HL-60 (cell line): ENCODE measurements around the gene EMC8.

Experiments
- DNase-seq, 2 experiments: peaks; one replicate each; pipeline ENCODE4 v3.0.0-alpha.2; 2010 to 2020; ENCODE audit warnings: low read depth in 1 of 2, low spot score in 1 of 2
- H3K27ac ChIP-seq: fragments of 250-450 bp; sonication (Bioruptor Pico); replicated peaks from 2 replicates; pipeline ENCODE4 v1.5.1; 2020; ENCODE audit warnings: mild to moderate bottlenecking, moderate library complexity
- H3K27me3 ChIP-seq: fragments of 250-450 bp; sonication (Bioruptor Pico); 2 replicates; pipeline ENCODE4 v1.5.1; 2021; ENCODE audit warnings: mild to moderate bottlenecking, moderate library complexity; ENCODE audit not compliant: insufficient read depth, poor library complexity, severe bottlenecking
- H3K4me3 ChIP-seq: replicated peaks from 2 replicates; pipeline ENCODE4 v1.5.1; 2011; ENCODE audit warnings: mild to moderate bottlenecking, control low read depth, low read length; ENCODE audit not compliant: insufficient read depth
- CTCF ChIP-seq: IDR thresholded peaks from one replicate; pipeline ENCODE4 v1.5.1; 2011; ENCODE audit warnings: low read length, control low read depth, inconsistent platforms; ENCODE audit not compliant: insufficient read depth
- GABPA ChIP-seq: IDR thresholded peaks from 2 replicates; pipeline ENCODE4 v1.6.1; 2012; ENCODE audit warnings: low read depth
- POLR2AphosphoS5 ChIP-seq: IDR thresholded peaks from 2 replicates; pipeline ENCODE4 v1.6.1; 2012; ENCODE audit warnings: low read depth
- REST ChIP-seq: IDR thresholded peaks from 2 replicates; pipeline ENCODE4 v1.6.1; 2012; ENCODE audit warnings: low read depth; ENCODE audit not compliant: insufficient replicate concordance
- SPI1 ChIP-seq: IDR thresholded peaks from 2 replicates; pipeline ENCODE4 v1.6.1; 2012; ENCODE audit warnings: low read depth, mild to moderate bottlenecking, borderline replicate concordance

EMC8 gene

GRCh38 chr16:85798283-85798776, 1.0 kb downstream of the EMC8 start:
- TF ChIP-seq REST, result no peak
- no peak for TF ChIP-seq GABPA
- no peak for TF ChIP-seq SPI1
- no peak for TF ChIP-seq POLR2AphosphoS5
- no peak for TF ChIP-seq CTCF
- Histone ChIP-seq H3K4me3 (peak overlapping the region; percentile 84), H3K27ac (peak overlapping the region; percentile 92), H3K27me3 (no peaks in the 10 kb centered on the region)
- no peak for DNase-seq

GRCh38 chr16:85796599-85796998, 2.7 kb downstream of the EMC8 start:
- DNase-seq, result no peak
- no peak for TF ChIP-seq SPI1
- TF ChIP-seq CTCF, result no peak
- TF ChIP-seq GABPA, result no peak
- TF ChIP-seq REST, result no peak
- no peak for TF ChIP-seq POLR2AphosphoS5
- Histone ChIP-seq H3K27ac (no peak overlapping the region), H3K4me3 (no peak overlapping the region), H3K27me3 (no peaks in the 10 kb centered on the region)

GRCh38 chr16:85796152-85796551, 3.2 kb downstream of the EMC8 start:
- Histone ChIP-seq H3K27me3 (no peaks in the 10 kb centered on the region), H3K27ac (no peak overlapping the region), H3K4me3 (no peak overlapping the region)
- DNase-seq, result no peak
- TF ChIP-seq POLR2AphosphoS5 (no peak), GABPA (no peak), SPI1 (no peak), CTCF (no peak), REST (no peak)
